Measurements from ENCODE around the gene GAN.

GRCh38 chr16:81410643-81411293, 96.0 kb downstream of the GAN start:
- TF ChIP-seq CTCF (IDR thresholded peaks at IDR 0.05; ENCODE audit: insufficient read depth, low read length) (no peak), REST (IDR thresholded peaks at IDR 0.05; ENCODE audit: insufficient replicate concordance, low read depth) (no peak), POLR2AphosphoS5 (IDR thresholded peaks at IDR 0.05; ENCODE audit: low read depth) (no peak)

All from HL-60 (cell line).